ENCODE measurements around the gene MGMT. TPM values are rescaled to one million over a fixed set of nuclear protein-coding genes. Genes with fewer than 3 reads are reported as not detected.
A peak's percentile ranks its signal among the peaks of the same experiment; 100 is the strongest.

MGMT gene
- total RNA-seq, 4 donors from 2014 or later: 18.4 to 30.3 (median 27.9) TPM

DNA sequence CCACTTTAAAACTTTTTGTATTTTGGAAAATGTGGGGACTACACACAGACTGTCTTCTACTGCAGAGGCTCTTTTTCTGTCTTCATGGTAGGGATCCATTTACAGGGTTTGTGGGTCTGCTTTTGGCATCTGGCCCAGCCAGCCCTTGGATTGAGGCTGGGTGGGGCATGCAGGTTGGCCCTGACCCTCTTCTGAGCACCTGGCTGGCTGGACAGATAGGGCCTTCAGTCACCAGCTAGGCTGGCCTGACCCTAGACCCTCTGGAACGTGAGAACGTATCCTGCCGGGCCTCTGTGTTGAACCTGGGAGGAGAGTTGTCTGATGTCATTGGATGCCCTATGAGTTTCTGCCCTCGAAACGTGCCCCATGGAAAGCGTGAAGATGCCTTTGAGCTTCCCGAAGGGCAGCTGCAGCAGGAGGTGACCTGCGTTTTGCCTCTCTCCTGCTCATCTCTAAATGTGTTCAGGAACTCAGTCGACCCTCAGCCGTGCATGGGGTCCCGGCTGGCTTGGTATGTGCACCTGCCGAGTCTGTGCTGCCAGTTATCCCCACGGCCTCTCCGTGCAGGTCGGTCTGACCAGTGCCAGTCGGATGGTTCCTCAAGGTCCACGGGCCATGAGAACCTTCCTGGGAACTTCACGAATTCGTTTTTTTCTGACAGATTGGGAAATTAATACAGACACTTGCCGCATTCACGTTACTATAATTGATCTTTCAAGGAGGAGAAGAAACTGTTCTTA, 74.9 kb downstream of the MGMT start:
- H3K36me3 ChIP-seq: peaks cover 0 to 10% (median 0%) of the 10 kb centered on the region in 4 donors
- TF ChIP-seq POLR2A (IDR thresholded peaks at IDR 0.05; ENCODE audit: low read depth) (no peak), CTCF (IDR thresholded peaks at IDR 0.05) (no peak), POLR2AphosphoS5 (IDR thresholded peaks at IDR 0.05) (no peak), EP300 (IDR thresholded peaks at IDR 0.05) (no peak)
- no peaks in the 10 kb centered on the region for H3K27me3 ChIP-seq
- H3K9me3 ChIP-seq: no peaks in the 10 kb centered on the region
- no peak overlapping the region for H3K27ac ChIP-seq (replicated peaks in 1 of 4)
- peaks cover 0 to 7% (median 5%) of the 10 kb centered on the region in 4 donors for H3K4me1 ChIP-seq
- no peak overlapping the region for H3K4me3 ChIP-seq
- 94% methylated on average over 11 of the region's 21 CpGs for WGBS
- no peak for DNase-seq (ENCODE audit: extremely low spot score)
- intact Hi-C loops (cut with DNase I): no loop called here

- H3K4me3 ChIP-seq: no peak overlapping the region
- no peaks in the 10 kb centered on the region for H3K27me3 ChIP-seq
- H3K36me3 ChIP-seq: peaks cover 0 to 9% (median 0%) of the 10 kb centered on the region in 4 donors
- no peak overlapping the region for H3K27ac ChIP-seq (replicated peaks in 1 of 4)
- TF ChIP-seq POLR2A (IDR thresholded peaks at IDR 0.05; ENCODE audit: low read depth) (no peak), CTCF (IDR thresholded peaks at IDR 0.05) (no peak), EP300 (IDR thresholded peaks at IDR 0.05) (no peak), POLR2AphosphoS5 (IDR thresholded peaks at IDR 0.05) (no peak)
- H3K9me3 ChIP-seq: no peaks in the 10 kb centered on the region
- WGBS: 90% methylated on average over 10 of the region's 10 CpGs
- intact Hi-C loops (cut with DNase I): no loop called here
- DNase-seq (ENCODE audit: extremely low spot score): no peak
- H3K4me1 ChIP-seq: peaks cover 4 to 13% (median 9%) of the 10 kb centered on the region in 4 donors
Measured at GRCh38 chr10:129542589-129542988, 75.5 kb downstream of the MGMT start.

DNA sequence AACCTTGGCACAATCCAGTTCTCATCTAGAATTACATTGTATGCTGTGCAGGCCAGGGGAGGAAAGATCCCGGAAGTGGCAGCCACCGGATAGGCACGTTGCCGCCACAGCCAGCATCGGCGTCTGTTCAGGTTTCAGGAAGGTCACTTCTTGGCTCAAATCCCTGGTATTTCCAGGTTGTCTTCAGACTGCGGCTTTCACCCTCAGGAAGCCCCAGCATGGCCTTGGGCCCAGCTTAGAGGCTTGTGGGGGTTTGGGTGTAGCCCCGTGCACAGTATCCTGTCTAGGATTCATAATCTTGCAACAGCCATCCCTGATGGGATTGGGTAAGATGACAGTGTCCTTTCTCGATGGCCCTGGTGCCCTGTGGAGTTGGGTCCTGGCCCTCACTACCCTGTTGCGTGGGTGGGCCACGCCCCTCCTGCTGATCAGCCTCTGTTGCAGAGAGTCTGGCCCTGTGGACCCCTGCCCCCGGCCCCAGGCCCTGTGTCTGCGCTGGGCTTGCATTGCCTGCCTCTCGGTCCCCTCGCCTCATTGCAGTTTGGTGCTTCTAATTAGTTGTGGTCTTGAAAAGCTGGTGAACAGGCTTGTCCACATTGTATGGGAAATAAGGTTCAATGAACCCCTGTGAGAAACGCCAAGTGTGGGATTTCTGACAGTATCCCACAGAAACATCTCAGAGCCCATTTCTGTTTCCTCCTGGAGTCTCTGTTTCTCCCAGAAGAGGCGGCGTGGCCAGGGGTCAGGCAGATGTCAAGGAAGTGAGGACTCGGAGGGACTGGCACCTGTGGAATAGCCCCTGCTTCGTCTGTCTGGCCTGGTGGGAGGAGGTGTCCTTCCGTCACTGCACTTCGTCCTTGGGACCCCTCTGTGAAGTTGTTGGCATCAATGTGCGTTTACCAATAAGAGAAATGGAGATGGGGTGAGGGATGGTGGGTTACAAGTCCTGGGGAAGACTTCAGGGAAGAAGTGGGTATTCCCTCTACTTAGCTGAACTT, 77.5 kb downstream of the MGMT start:
- intact Hi-C loops (cut with DNase I): no loop called here
- Histone ChIP-seq H3K9me3 (no peaks in the 10 kb centered on the region), H3K27me3 (no peaks in the 10 kb centered on the region), H3K27ac (replicated peaks in 1 of 4) (peak overlapping the region in 1 of 4 donors; percentile 15), H3K4me3 (no peak overlapping the region), H3K36me3 (no peaks in the 10 kb centered on the region), H3K4me1 (peaks cover 7 to 17% (median 11%) of the 10 kb centered on the region in 4 donors)
- 85% methylated on average over 23 of the region's 23 CpGs for WGBS
- DNase-seq (ENCODE audit: extremely low spot score): no peak
- no peak for TF ChIP-seq POLR2A (IDR thresholded peaks at IDR 0.05; ENCODE audit: low read depth)
- no peak for TF ChIP-seq CTCF (IDR thresholded peaks at IDR 0.05)
- no peak for TF ChIP-seq EP300 (IDR thresholded peaks at IDR 0.05)
- TF ChIP-seq POLR2AphosphoS5 (IDR thresholded peaks at IDR 0.05): peak; percentile 37

- TF ChIP-seq EP300 (IDR thresholded peaks at IDR 0.05) (no peak), POLR2A (IDR thresholded peaks at IDR 0.05; ENCODE audit: low read depth) (no peak), CTCF (IDR thresholded peaks at IDR 0.05) (no peak)
- Histone ChIP-seq H3K4me1 (peaks cover 7 to 17% (median 11%) of the 10 kb centered on the region in 4 donors), H3K4me3 (no peak overlapping the region), H3K36me3 (no peaks in the 10 kb centered on the region), H3K27ac (replicated peaks in 1 of 4) (no peak overlapping the region), H3K9me3 (no peaks in the 10 kb centered on the region), H3K27me3 (no peaks in the 10 kb centered on the region)
- WGBS: 96% methylated on average over 8 of the region's 8 CpGs
- DNase-seq (ENCODE audit: extremely low spot score): no peak
- intact Hi-C loops (cut with DNase I): no loop called here
Measured at GRCh38 chr10:129545261-129545660, 78.2 kb downstream of the MGMT start.
